ENCODE results near the gene GNB3. TPM values are rescaled to one million over a fixed set of nuclear protein-coding genes. Genes with fewer than 3 reads are reported as not detected.
A peak's percentile ranks its signal among the peaks of the same experiment; 100 is the strongest.

Gene GNB3
- polyA plus RNA-seq, 1 experiment: 5.3 TPM

DNA sequence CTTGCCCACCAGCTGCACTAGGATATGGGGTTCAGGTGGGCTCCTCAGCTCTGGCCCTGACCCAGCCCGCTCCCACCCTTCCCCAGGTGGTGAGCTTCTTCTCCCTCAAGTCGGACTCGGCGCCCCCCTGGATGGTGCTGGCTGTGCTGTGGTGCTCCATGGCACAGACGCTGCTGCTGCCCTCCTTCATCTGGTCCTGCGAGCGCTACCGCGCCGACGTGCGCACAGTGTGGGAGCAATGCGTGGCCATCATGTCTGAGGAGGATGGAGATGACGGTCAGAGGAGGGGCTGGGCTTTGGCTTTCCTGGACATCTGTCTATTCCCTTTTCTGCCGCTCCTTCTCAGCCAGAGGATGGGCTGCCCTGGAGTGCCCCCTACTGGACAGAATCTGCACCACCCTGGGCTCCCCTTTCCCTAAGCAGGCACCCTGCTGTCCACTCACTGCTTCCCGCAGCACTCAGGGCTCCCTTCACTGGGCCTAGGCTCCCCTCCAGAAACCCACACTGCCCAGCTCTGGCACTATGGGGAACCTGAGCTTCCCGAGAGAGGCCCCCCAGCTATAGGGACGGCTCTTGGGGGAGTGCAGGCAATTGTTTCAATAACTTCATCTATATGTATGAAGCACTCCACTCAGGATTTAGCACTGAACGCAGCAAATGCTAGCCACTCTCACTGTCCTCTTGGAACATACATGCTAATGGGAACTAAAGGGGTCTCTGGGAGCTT is 15.2 kb upstream of the GNB3 start:
- Histone ChIP-seq H3K36me3 (ENCODE audit: control insufficient read depth, insufficient read depth, low read length) (no peaks in the 10 kb centered on the region; the same call in none of the 2 replicates), H3K27me3 (ENCODE audit: control insufficient read depth, insufficient read depth, low read length) (peaks cover 3% of the 10 kb centered on the region; the same call in 1 of the 2 replicates), H3K4me3 (ENCODE audit: low read depth, low read length) (peak overlapping the region; percentile 32)
- CTCF ChIA-PET: interaction anchor here (0.5 to 12.9 kb wide), 34 partner anchors 9 to 241 kb away, joined by 3 to 92 read pairs (median 4); partner anchors contain the start of genes CDCA3, COPS7A, GNB3 and MLF2
- TF ChIP-seq CTCF (IDR thresholded peaks at IDR 0.05; ENCODE audit: insufficient read depth, low read depth, low read length): peak; percentile 97
- POLR2A ChIA-PET: no interaction called here
- DNase-seq (ENCODE audit: low read depth): no peak

DNA sequence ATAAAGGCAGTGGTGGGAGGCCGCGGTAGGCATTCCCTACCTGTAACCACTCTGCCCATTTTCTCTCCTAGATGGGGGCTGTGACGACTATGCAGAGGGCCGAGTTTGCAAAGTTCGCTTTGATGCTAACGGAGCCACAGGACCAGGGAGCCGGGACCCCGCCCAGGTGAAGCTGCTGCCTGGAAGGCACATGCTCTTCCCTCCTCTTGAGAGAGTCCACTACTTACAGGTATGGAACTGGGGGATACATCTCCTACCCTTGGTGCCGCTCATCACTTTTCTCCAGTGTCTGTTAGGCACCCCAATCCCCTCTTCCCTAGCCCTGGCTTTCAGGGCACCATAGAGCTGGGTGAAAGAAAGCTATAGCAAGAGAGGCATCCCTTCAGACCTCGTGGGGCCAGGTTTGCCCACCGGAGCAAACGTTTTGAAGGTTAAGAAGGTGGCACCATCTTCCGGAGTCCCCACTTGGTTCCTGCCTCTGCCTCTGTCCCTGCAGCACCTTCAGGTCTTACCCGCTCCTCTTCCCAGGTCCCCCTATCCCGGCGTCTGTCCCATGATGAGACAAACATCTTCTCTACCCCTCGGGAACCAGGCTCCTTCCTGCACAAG is 14.5 kb upstream of the GNB3 start:
- ChIA-PET POLR2A (no interaction called here), CTCF (interaction anchor here (0.5 to 12.9 kb wide), 21 partner anchors 8 to 241 kb away, joined by 3 to 92 read pairs (median 5); partner anchors contain the start of genes CDCA3, GNB3, MLF2 and PTMS)
- Histone ChIP-seq H3K36me3 (ENCODE audit: control insufficient read depth, insufficient read depth, low read length) (peaks cover 5% of the 10 kb centered on the region), H3K27me3 (ENCODE audit: control insufficient read depth, insufficient read depth, low read length) (peaks cover 3% of the 10 kb centered on the region; the same call in 1 of the 2 replicates), H3K4me3 (ENCODE audit: low read depth, low read length) (no peak overlapping the region)
- TF ChIP-seq CTCF (IDR thresholded peaks at IDR 0.05; ENCODE audit: insufficient read depth, low read depth, low read length): no peak
- DNase-seq (ENCODE audit: low read depth): no peak

GRCh38 chr12:6826734-6827436 is 13.8 kb upstream of the GNB3 start:
- Histone ChIP-seq H3K4me3 (ENCODE audit: low read depth, low read length) (no peak overlapping the region), H3K36me3 (ENCODE audit: control insufficient read depth, insufficient read depth, low read length) (peaks cover 11% of the 10 kb centered on the region), H3K27me3 (ENCODE audit: control insufficient read depth, insufficient read depth, low read length) (peaks cover 3% of the 10 kb centered on the region; the same call in 1 of the 2 replicates)
- POLR2A ChIA-PET: interaction anchor here (0.6 kb wide), 1 partner anchor 40 kb away, joined by 8 read pairs; no protein-coding TSS in a partner anchor
- no peak for DNase-seq (ENCODE audit: low read depth)
- no peak for TF ChIP-seq CTCF (IDR thresholded peaks at IDR 0.05; ENCODE audit: insufficient read depth, low read depth, low read length)
- CTCF ChIA-PET: interaction anchor here (0.8 to 12.9 kb wide), 12 partner anchors 21 to 102 kb away, joined by 3 to 92 read pairs (median 6); partner anchors contain the start of genes CDCA3, MLF2, PTMS and SPSB2

- peak; percentile 27 for DNase-seq (ENCODE audit: low read depth)
- no peak for TF ChIP-seq CTCF (IDR thresholded peaks at IDR 0.05; ENCODE audit: insufficient read depth, low read depth, low read length)
- H3K27me3 ChIP-seq (ENCODE audit: control insufficient read depth, insufficient read depth, low read length): 0 out of 2 replicates have a peak, but pooled peaks cover under 1% of the 10 kb centered on the region
- H3K4me3 ChIP-seq (ENCODE audit: low read depth, low read length): peak overlapping the region; percentile 93
- CTCF ChIA-PET: interaction anchor here (0.9 to 12.9 kb wide), 9 partner anchors 25 to 74 kb away, joined by 3 to 92 read pairs (median 6); partner anchors contain the start of genes CDCA3, MLF2, PTMS and USP5
- POLR2A ChIA-PET: interaction anchor here (0.6 kb wide), 2 partner anchors 39 to 43 kb away, joined by 5 to 8 read pairs; no protein-coding TSS in a partner anchor
- peaks cover 16% of the 10 kb centered on the region for H3K36me3 ChIP-seq (ENCODE audit: control insufficient read depth, insufficient read depth, low read length)
Observed at GRCh38 chr12:6827437-6827911, 13.3 kb upstream of the GNB3 start.
